B cell (primary cell): Measurements from ENCODE around the gene SF1. TPM values are rescaled to one million over a fixed set of nuclear protein-coding genes. Genes with fewer than 3 reads are reported as not detected.

Experiments used
- ATAC-seq: fragments of 200-7000 bp; cut with Tn5 transposase; one replicate; pipeline ENCODE4 v1.10.0; 2021; ENCODE audit warnings: low read depth, mild to moderate bottlenecking, moderate number of reproducible peaks, moderate library complexity
- CTCF ChIA-PET: fragments of 350-600 bp; sonication (Branson Sonifier 250); formaldehyde crosslinking; loops from one replicate; lab custom pipeline; 2021; ENCODE audit warnings: antibody characterized with exemption, inconsistent platforms; lab: Charles Lee
- POLR2A ChIA-PET: fragments of 350-600 bp; sonication (Branson Sonifier 250); formaldehyde crosslinking; loops from one replicate; lab custom pipeline; 2021; ENCODE audit warnings: antibody characterized with exemption; lab: Charles Lee
- DNase-seq: peaks from one replicate; pipeline ENCODE4 v3.0.0; 2013
- H2AFZ ChIP-seq: 2 replicates; pipeline ENCODE4 v1.6.1; 2012; ENCODE audit warnings: mild to moderate bottlenecking, low read depth, low read length; ENCODE audit not compliant: insufficient read depth, poor library complexity, severe bottlenecking
- H3K27ac ChIP-seq, 2 donors: 1 replicate in 1 of 2; 2 replicates in 1 of 2; pipeline ENCODE4 v1.5.1; 2012 to 2013; ENCODE audit warnings: low read length in 2 of 2, mild to moderate bottlenecking in 2 of 2, moderate library complexity in 1 of 2
- H3K27me3 ChIP-seq, 4 experiments: fragments of 200-600 bp in 1 of 4; sonication (generic) in 1 of 4; replicated peaks in 1 of 4; 1 replicate in 2 of 4; 2 replicates in 2 of 4; pipeline versions ENCODE4 v1.6.1 to v1.7.0; 2013 to 2016; ENCODE audit warnings: low read length in 3 of 4, mild to moderate bottlenecking in 2 of 4, mixed read lengths in 1 of 4, moderate library complexity in 1 of 4; ENCODE audit not compliant: insufficient read depth in 4 of 4, control insufficient read depth in 3 of 4; ENCODE audit errors: control extremely low read depth in 1 of 4
- H3K36me3 ChIP-seq, 2 experiments: replicated peaks in 1 of 2; 1 replicate in 1 of 2; 2 replicates in 1 of 2; pipeline versions ENCODE4 v1.6.1 to v1.7.1; 2013; ENCODE audit warnings: low read length in 1 of 2; ENCODE audit not compliant: insufficient read depth in 2 of 2, control insufficient read depth in 1 of 2; ENCODE audit errors: control extremely low read depth in 1 of 2, extremely low read depth in 1 of 2
- H3K4me1 ChIP-seq, 2 donors: fragments of 200-600 bp in 1 of 2; sonication (generic) in 1 of 2; 1 replicate in 1 of 2; 2 replicates in 1 of 2; pipeline versions ENCODE4 v1.5.1 to v1.6.1; 2013 to 2017; ENCODE audit warnings: low read length in 2 of 2; ENCODE audit not compliant: control insufficient read depth in 2 of 2, insufficient read depth in 2 of 2
- H3K4me2 ChIP-seq: replicated peaks from 2 replicates; pipeline ENCODE3; 2012; ENCODE audit warnings: mild to moderate bottlenecking, low read depth, low read length; ENCODE audit not compliant: poor library complexity, severe bottlenecking
- H3K4me3 ChIP-seq, 5 experiments: fragments of 200-600 bp in 1 of 5; sonication (generic) in 1 of 5; 1 replicate in 3 of 5; 2 replicates in 2 of 5; pipeline versions ENCODE4 v1.5.1 to v1.7.0; 2011 to 2016; ENCODE audit warnings: low read length in 4 of 5, mild to moderate bottlenecking in 4 of 5, low read depth in 2 of 5, control low read depth in 1 of 5, moderate library complexity in 1 of 5; ENCODE audit not compliant: insufficient read depth in 1 of 5; ENCODE audit errors: control extremely low read depth in 1 of 5, extremely low read depth in 1 of 5
- H3K79me2 ChIP-seq: fragments of 200-600 bp; sonication (generic); one replicate; pipeline ENCODE4 v1.6.0; 2016; ENCODE audit warnings: low read length; ENCODE audit not compliant: control insufficient read depth, insufficient read depth
- H3K9ac ChIP-seq: fragments of 200-600 bp; sonication (generic); 2 replicates; pipeline ENCODE4 v1.6.1; 2017; ENCODE audit warnings: mild to moderate bottlenecking, low read length, moderate library complexity
- H3K9me3 ChIP-seq, 3 donors: one replicate each; pipeline versions ENCODE4 v1.6.1 to v1.7.1; 2013; ENCODE audit warnings: low read length in 2 of 3; ENCODE audit not compliant: control insufficient read depth in 2 of 3, insufficient read depth in 1 of 3; ENCODE audit errors: control extremely low read depth in 1 of 3
- H4K20me1 ChIP-seq: 2 replicates; pipeline ENCODE4 v1.6.0; 2012; ENCODE audit warnings: mild to moderate bottlenecking, low read length; ENCODE audit not compliant: insufficient read depth, control insufficient read depth, poor library complexity, severe bottlenecking
- H3K27ac Mint-ChIP-seq: one replicate; pipeline ENCODE4 v1.8.0; 2021; ENCODE audit warnings: mixed read lengths
- H3K27me3 Mint-ChIP-seq: one replicate; pipeline ENCODE4 v1.8.0; 2021; ENCODE audit warnings: mixed read lengths
- H3K4me1 Mint-ChIP-seq: one replicate; pipeline ENCODE4 v1.8.0; 2021; ENCODE audit warnings: mixed read lengths
- H3K4me3 Mint-ChIP-seq: one replicate; pipeline ENCODE4 v1.8.0; 2021; ENCODE audit warnings: mixed read lengths
- H3K9me3 Mint-ChIP-seq: one replicate; pipeline ENCODE4 v1.8.0; 2022; ENCODE audit warnings: mixed read lengths; ENCODE audit not compliant: insufficient read depth
- CTCF ChIP-seq: fragments of 200-600 bp; IDR thresholded peaks from one replicate; pipeline ENCODE4 v1.8.0; 2022; ENCODE audit warnings: antibody characterized with exemption, mild to moderate bottlenecking
- EZH2 ChIP-seq: IDR thresholded peaks from 2 replicates; pipeline ENCODE4 v1.6.1; 2012; ENCODE audit warnings: borderline replicate concordance, low read depth, mild to moderate bottlenecking, moderate library complexity, low read length; ENCODE audit not compliant: insufficient read depth, poor library complexity, severe bottlenecking
- WGBS: methylation state at CpG from one replicate; pipeline ENCODE4 v1.1.5; 2013; ENCODE audit warnings: missing lambda C conversion rate; ENCODE audit not compliant: insufficient coverage; 5-methylcytosine and 5-hydroxymethylcytosine counted together
- intact Hi-C: fragments of 100-400 bp; cut with micrococcal nuclease; formaldehyde crosslinking; loops from one replicate; pipeline ENCODE4 v1.10.0; 2022
- polyA plus RNA-seq: library from polyadenylated mRNA; depleted of rRNA; stranded (reverse); fragments of >200 nt; gene quantifications from 2 replicates; pipeline ENCODE4 v1.2.3, GENCODE V29; 2012
- total RNA-seq, 2 donors: library from RNA; stranded (reverse); fragments of 120-200 nt in 1 of 2; gene quantifications; 1 replicate in 1 of 2; 2 replicates in 1 of 2; pipeline versions ENCODE4 v1.2.3 to v1.2.4, GENCODE V29; 2013 to 2022

The SF1 gene
- total and polyA plus RNA-seq, 2 donors (not counting 1 experiment from before 2014, with no cell fraction given) = 369 to 931 TPM

DNA sequence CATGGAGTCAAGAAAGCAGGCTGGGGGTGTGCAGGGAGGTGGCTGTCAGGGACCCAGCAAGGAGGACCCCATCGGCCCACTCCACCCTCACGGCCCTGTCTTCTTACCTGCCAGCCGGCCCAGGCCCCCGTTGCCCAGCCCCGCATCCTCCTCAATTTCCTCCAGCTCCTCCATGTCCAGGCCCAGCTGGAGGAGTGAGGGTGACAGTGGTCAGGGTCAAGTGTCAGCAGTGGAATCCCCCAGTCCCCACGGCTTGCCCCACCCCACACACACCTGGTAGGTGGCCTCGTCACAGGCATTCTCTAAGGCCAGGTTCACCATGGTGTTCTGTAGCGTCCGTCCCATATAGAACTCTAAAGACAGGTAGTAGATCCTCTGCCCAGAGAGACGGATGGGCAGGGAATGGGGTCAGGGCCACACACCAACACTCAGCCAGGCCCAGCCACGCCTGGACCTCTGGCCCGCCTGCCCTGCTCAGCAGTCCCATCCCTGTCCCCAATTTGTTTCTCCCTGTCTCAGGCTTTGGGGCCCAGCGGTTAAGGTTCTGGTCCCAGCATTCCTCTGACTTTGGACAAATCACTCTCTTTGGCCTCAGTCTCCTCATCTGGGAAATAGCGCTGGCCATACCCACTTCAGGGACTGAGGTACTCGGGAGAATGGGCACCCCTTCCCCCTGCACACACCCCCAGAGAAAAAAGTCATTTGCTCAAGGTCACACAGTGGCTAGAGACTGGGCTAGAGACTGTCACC lies 19.8 kb downstream of the SF1 start:
- no peak for ATAC-seq
- Histone ChIP-seq H3K4me3 (no peak overlapping the region), H3K79me2 (peaks cover 75% of the 10 kb centered on the region), H3K4me1 (peaks cover 38 to 54% of the 10 kb centered on the region in 2 donors), H3K4me2 (no peak overlapping the region), H3K36me3 (peaks cover 0 to 31% of the 10 kb centered on the region in 2 experiments), H3K9me3 (no peaks in the 10 kb centered on the region), H3K9ac (no peak overlapping the region), H3K27me3 (no peaks in the 10 kb centered on the region), H4K20me1 (peaks cover 7% of the 10 kb centered on the region), H3K27ac (peak overlapping the region in 1 of 2 donors; percentile 34), H2AFZ (no peak overlapping the region)
- no peaks in the 10 kb centered on the region for H3K9me3 Mint-ChIP-seq
- H3K27me3 Mint-ChIP-seq = no peaks in the 10 kb centered on the region
- peak overlapping the region; percentile 91 for H3K27ac Mint-ChIP-seq
- CTCF ChIA-PET = interaction anchor here (2.0 kb wide), 1 partner anchor 11 kb away, joined by 5 read pairs; no protein-coding TSS in a partner anchor
- POLR2A ChIA-PET = interaction anchor here (8.8 kb wide), 1 partner anchor 12 kb away, joined by 175 read pairs; the partner anchor contains the start of gene RASGRP2
- TF ChIP-seq EZH2 (no peak), CTCF (no peak)
- no peak overlapping the region for H3K4me3 Mint-ChIP-seq
- 94% methylated on average over 12 of the region's 15 CpGs for WGBS
- intact Hi-C loops = no loop called here
- no peak for DNase-seq
- H3K4me1 Mint-ChIP-seq = peaks cover 46% of the 10 kb centered on the region
